ENCODE results near the gene SH3RF3. TPM values are rescaled to one million over a fixed set of nuclear protein-coding genes. Genes with fewer than 3 reads are reported as not detected.

SH3RF3 gene
- polyA plus RNA-seq, 1 of the 3 experiments (the other 2 are of a cell fraction) = 1.9 TPM

- TF ChIP-seq ZBTB33 (IDR thresholded peaks at IDR 0.05; ENCODE audit: borderline replicate concordance, low read depth) (no peak), NRF1 (IDR thresholded peaks at IDR 0.05; ENCODE audit: low read depth, low read length) (no peak)
- CTCF ChIA-PET = interaction anchor here (0.9 kb wide), 1 partner anchor 21 kb away, joined by 3 read pairs; no protein-coding TSS in a partner anchor
These were observed 172.7 kb downstream of the SH3RF3 start for GRCh38 chr2:109301746-109302145.

GRCh38 chr2:109302319-109302718, 173.3 kb downstream of the SH3RF3 start:
- Histone ChIP-seq H3K27me3 (ENCODE audit: insufficient read depth) (no peaks in the 10 kb centered on the region), H3K27ac (ENCODE audit: low read depth in 2 of 2, low read length in 1 of 2) (no peak overlapping the region), H4K20me1 (ENCODE audit: insufficient read depth) (peaks cover 10% of the 10 kb centered on the region; the same call in 1 of the 2 replicates), H3K36me3 (replicated peaks in 1 of 2; ENCODE audit: control insufficient read depth in 1 of 2, insufficient read depth in 2 of 2, low read length in 1 of 2) (no peaks in the 10 kb centered on the region), H3F3A (replicated peaks; ENCODE audit: insufficient read depth) (no peaks in the 10 kb centered on the region), H3K9ac (no peak overlapping the region), H3K9me3 (no peaks in the 10 kb centered on the region), H3K9me2 (no peaks in the 10 kb centered on the region), H3K4me1 (ENCODE audit: control insufficient read depth in 1 of 2, insufficient read depth in 2 of 2, low read depth in 1 of 2, low read length in 1 of 2) (no peaks in the 10 kb centered on the region), H2AFZ (ENCODE audit: low read depth) (no peak overlapping the region), H3K4me3 (ENCODE audit: low read depth in 2 of 2, low read length in 1 of 2) (no peak overlapping the region), H3K79me2 (ENCODE audit: insufficient read depth) (no peaks in the 10 kb centered on the region; the same call in 1 of the 2 replicates), H3K4me2 (no peak overlapping the region)
- WGBS (ENCODE audit: low lambda C conversion rate) = 72% methylated on average over 6 of the region's 6 CpGs
- POLR2A ChIA-PET = no interaction called here
- DNase-seq = no peak
- TF ChIP-seq USF2 (IDR thresholded peaks at IDR 0.05; ENCODE audit: borderline replicate concordance, low read depth, low read length) = no peak
- no peak for TF ChIP-seq USF1 (IDR thresholded peaks at IDR 0.05; ENCODE audit: borderline replicate concordance, low read depth)
- TF ChIP-seq NRF1 (IDR thresholded peaks at IDR 0.05; ENCODE audit: low read depth, low read length) = no peak
- no peak for TF ChIP-seq REST (IDR thresholded peaks at IDR 0.05; ENCODE audit: low read depth, low read length)
- no peak for TF ChIP-seq FOXJ3 (CRISPR knock-in tag; IDR thresholded peaks at IDR 0.05)
- TF ChIP-seq EZH2phosphoT487 (IDR thresholded peaks at IDR 0.05; ENCODE audit: borderline replicate concordance, low read depth) = no peak
- no peak for TF ChIP-seq RAD21 (IDR thresholded peaks at IDR 0.05; ENCODE audit: low read length)
- CTCF ChIA-PET = interaction anchor here (0.9 to 1.4 kb wide), 2 partner anchors 21 to 79 kb away, joined by 3 to 4 read pairs; no protein-coding TSS in a partner anchor

More at GRCh38 chr2:109301746-109302145, 172.7 kb downstream of the SH3RF3 start:
- peaks cover 10% of the 10 kb centered on the region; the same call in 1 of the 2 replicates for H4K20me1 ChIP-seq (ENCODE audit: insufficient read depth)
- H3F3A ChIP-seq (replicated peaks; ENCODE audit: insufficient read depth) = no peaks in the 10 kb centered on the region
- no peak overlapping the region for H3K9ac ChIP-seq
- WGBS (ENCODE audit: low lambda C conversion rate) = 77% methylated on average over 6 of the region's 6 CpGs
- no peak overlapping the region for H2AFZ ChIP-seq (ENCODE audit: low read depth)
- H3K36me3 ChIP-seq (replicated peaks in 1 of 2; ENCODE audit: control insufficient read depth in 1 of 2, insufficient read depth in 2 of 2, low read length in 1 of 2) = no peaks in the 10 kb centered on the region
- H3K9me3 ChIP-seq = no peaks in the 10 kb centered on the region
- POLR2A ChIA-PET = no interaction called here
- no peaks in the 10 kb centered on the region; the same call in 1 of the 2 replicates for H3K79me2 ChIP-seq (ENCODE audit: insufficient read depth)
- H3K4me1 ChIP-seq (ENCODE audit: control insufficient read depth in 1 of 2, insufficient read depth in 2 of 2, low read depth in 1 of 2, low read length in 1 of 2) = peaks cover 0 to 2% of the 10 kb centered on the region in 2 experiments; a peak in 1 of 4 replicates
- no peak for DNase-seq
- no peaks in the 10 kb centered on the region for H3K27me3 ChIP-seq (ENCODE audit: insufficient read depth)
- H3K27ac ChIP-seq (ENCODE audit: low read depth in 2 of 2, low read length in 1 of 2) = no peak overlapping the region
- H3K4me2 ChIP-seq = no peak overlapping the region
- H3K9me2 ChIP-seq = no peaks in the 10 kb centered on the region
- H3K4me3 ChIP-seq (ENCODE audit: low read depth in 2 of 2, low read length in 1 of 2) = no peak overlapping the region

All from SK-N-SH (cell line).